Effector memory CD4-positive, alpha-beta T cell (primary cell): ENCODE data around the gene FBXL16.

ENCODE experiments used
- DNase-seq, 3 donors: peaks; one replicate each; pipeline ENCODE4 v3.0.0-alpha.2; 2020
- H3K27ac ChIP-seq: 2 replicates; pipeline ENCODE4 v1.7.0; 2013; ENCODE audit warnings: mild to moderate bottlenecking, low read length, moderate library complexity; ENCODE audit not compliant: insufficient read depth, poor library complexity, severe bottlenecking
- H3K27me3 ChIP-seq: replicated peaks from 2 replicates; pipeline ENCODE4 v1.7.0; 2013; ENCODE audit warnings: mild to moderate bottlenecking, low read length; ENCODE audit not compliant: insufficient read depth, control insufficient read depth, poor library complexity, severe bottlenecking
- H3K36me3 ChIP-seq: 2 replicates; pipeline ENCODE4 v1.7.0; 2013; ENCODE audit warnings: mild to moderate bottlenecking, low read length, moderate library complexity; ENCODE audit not compliant: control insufficient read depth, insufficient read depth
- H3K4me1 ChIP-seq: 2 replicates; pipeline ENCODE4 v1.7.0; 2013; ENCODE audit warnings: low read length, mild to moderate bottlenecking; ENCODE audit not compliant: control insufficient read depth, insufficient read depth, poor library complexity, severe bottlenecking
- H3K4me3 ChIP-seq: 2 replicates; pipeline ENCODE4 v1.7.0; 2013; ENCODE audit warnings: low read length, low read depth, mild to moderate bottlenecking; ENCODE audit not compliant: insufficient read depth, poor library complexity, severe bottlenecking
- H3K9me3 ChIP-seq: 2 replicates; pipeline ENCODE4 v1.7.0; 2013; ENCODE audit warnings: mild to moderate bottlenecking, low read length, moderate library complexity; ENCODE audit not compliant: control insufficient read depth

The FBXL16 gene

GRCh38 chr16:670485-671352 lies 34.9 kb downstream of the FBXL16 start:
- no peak for DNase-seq
- Histone ChIP-seq H3K27me3 (no peaks in the 10 kb centered on the region), H3K36me3 (peaks cover 48% of the 10 kb centered on the region), H3K4me3 (no peak overlapping the region), H3K9me3 (no peaks in the 10 kb centered on the region), H3K4me1 (peaks cover 24% of the 10 kb centered on the region), H3K27ac (no peak overlapping the region)

GRCh38 chr16:669666-670065 lies 35.9 kb downstream of the FBXL16 start:
- Histone ChIP-seq H3K4me1 (peaks cover 19% of the 10 kb centered on the region), H3K9me3 (no peaks in the 10 kb centered on the region), H3K27ac (no peak overlapping the region), H3K36me3 (peaks cover 48% of the 10 kb centered on the region), H3K27me3 (no peaks in the 10 kb centered on the region), H3K4me3 (no peak overlapping the region)
- DNase-seq: no peak

- DNase-seq: no peak
- Histone ChIP-seq H3K27ac (peak overlapping the region; percentile 78), H3K4me3 (peak overlapping the region; percentile 80), H3K4me1 (peaks cover 19% of the 10 kb centered on the region), H3K36me3 (peaks cover 45% of the 10 kb centered on the region), H3K27me3 (no peaks in the 10 kb centered on the region), H3K9me3 (no peaks in the 10 kb centered on the region)
Measured at GRCh38 chr16:668519-669171, 37.0 kb downstream of the FBXL16 start.

DNA sequence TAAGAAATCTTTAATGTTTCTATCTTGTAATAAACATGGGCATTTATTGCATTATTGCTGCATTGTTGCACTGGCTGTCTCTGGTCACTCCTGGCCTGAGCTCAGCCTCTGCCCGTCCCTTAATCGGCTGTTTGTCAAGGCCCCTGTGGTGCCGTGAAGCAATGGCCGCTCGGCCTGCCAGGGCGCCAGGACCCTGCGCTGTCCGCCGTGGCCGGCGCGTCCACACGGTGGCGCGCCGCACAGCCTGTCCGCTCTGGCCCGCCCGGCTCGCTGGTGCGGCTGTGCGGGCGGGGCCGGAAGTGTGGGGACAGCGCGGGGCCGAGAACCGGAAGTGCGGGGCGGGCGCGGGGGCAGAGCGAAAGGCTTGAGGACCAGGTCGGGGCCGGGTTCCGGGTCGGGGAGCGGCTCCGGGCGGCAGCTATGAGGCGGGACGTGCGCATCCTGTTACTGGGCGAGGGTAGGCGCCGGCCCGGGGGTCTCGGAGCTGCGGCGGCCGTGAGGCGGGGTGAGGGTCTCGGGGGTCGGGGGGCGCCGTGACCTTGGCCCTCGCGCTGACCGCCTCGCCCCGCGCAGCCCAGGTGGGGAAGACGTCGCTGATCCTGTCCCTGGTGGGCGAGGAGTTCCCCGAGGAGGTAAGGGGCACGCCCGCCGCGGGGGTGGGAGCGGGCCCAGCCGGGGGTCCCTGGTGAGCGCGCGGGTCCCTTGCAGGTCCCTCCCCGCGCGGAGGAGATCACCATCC lies 37.7 kb downstream of the FBXL16 start, which contains the start of gene RHOT2:
RHOT2 (plus strand) TSS at position 353 of the 739 bp plus-strand sequence; CDS start at position 421, 68 bp downstream.
- Histone ChIP-seq H3K27me3 (no peaks in the 10 kb centered on the region), H3K4me3 (peak within 1 kb of the TSS; percentile 80), H3K4me1 (peaks cover 19% of the 10 kb centered on the region), H3K36me3 (peaks cover 39% of the 10 kb centered on the region), H3K27ac (peak within 1 kb of the TSS; percentile 78), H3K9me3 (no peaks in the 10 kb centered on the region)
- peak; percentile 82 to 86 (median 85) for DNase-seq

DNA sequence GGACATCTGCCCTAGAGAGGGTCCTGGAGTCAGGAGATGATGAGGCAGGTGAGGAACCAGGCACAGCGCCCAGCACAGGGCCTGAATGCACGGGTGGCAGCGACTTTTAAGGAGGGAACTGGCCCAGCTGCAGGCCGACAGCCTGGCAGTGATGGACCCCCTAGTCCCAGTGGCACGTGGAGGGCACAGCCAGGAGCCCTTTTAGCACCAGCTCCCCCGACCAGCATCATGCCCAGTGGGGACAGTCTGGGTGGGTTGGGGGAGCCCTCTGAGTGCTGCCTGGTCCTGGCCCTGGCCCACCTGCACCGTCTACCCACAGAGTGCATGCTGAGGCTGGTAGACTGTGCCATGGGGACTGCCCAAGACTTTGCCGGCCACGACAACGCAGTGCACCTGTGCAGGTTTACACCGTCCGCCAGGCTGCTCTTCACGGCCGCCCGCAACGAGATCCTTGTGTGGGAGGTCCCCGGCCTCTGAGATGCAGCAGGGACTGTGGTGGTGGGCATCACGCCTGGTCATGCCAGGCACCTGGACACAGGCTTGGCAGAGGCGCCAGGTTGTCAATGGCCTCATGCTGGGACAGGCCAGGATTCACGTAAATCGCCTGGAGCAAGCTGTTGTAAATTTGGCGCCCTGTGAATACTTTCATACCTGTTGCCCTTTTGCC lies 38.4 kb downstream of the FBXL16 start:
- Histone ChIP-seq H3K27ac (peak overlapping the region; percentile 78), H3K4me3 (peak overlapping the region; percentile 80), H3K4me1 (peaks cover 19% of the 10 kb centered on the region), H3K27me3 (no peaks in the 10 kb centered on the region), H3K9me3 (no peaks in the 10 kb centered on the region), H3K36me3 (peaks cover 32% of the 10 kb centered on the region)
- DNase-seq: no peak

DNA sequence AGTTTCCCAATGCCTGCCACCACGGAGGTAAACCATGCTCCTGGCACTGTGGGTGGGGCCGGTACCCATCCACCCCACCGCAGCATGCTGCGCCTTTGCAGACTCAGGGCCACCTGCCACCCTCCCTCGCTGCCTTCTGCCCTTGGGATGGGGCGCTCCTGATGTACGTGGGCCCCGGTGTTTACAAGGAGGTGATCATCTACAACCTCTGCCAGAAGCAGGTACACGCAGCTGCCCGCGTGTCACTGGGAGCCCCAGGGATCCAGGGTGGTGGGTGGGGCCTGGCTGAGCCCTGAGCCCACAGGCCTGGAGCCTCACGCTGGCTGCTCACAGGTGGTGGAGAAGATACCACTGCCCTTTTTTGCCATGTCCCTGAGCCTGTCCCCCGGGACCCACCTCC lies 39.0 kb downstream of the FBXL16 start:
- no peak for DNase-seq
- Histone ChIP-seq H3K27me3 (no peaks in the 10 kb centered on the region), H3K4me1 (peaks cover 19% of the 10 kb centered on the region), H3K4me3 (no peak overlapping the region), H3K36me3 (peaks cover 25% of the 10 kb centered on the region), H3K27ac (no peak overlapping the region), H3K9me3 (no peaks in the 10 kb centered on the region)

DNA sequence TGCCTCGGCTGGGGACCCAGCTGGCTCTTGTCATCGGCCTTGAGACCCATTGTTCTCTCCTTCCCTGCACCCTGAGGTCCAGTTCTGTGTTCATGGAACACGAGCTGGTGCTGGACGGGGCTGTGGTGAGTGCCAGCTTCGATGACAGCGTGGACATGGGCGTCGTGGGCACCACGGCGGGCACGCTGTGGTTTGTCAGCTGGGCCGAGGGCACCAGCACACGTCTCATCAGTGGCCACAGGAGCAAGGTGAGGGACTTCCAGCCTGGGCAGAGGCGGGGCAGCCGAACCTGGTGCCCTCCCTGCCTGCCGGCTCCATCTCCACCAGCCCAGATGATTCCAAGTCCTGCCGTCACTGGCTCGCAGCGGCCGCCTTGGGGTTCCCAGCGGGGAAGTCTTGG lies 43.0 kb downstream of the FBXL16 start:
- no peak overlapping the region for H3K27ac ChIP-seq
- no peaks in the 10 kb centered on the region for H3K27me3 ChIP-seq
- H3K4me3 ChIP-seq: no peak overlapping the region
- no peaks in the 10 kb centered on the region for H3K9me3 ChIP-seq
- DNase-seq: no peak
- no peaks in the 10 kb centered on the region for H3K36me3 ChIP-seq
- peaks cover 9% of the 10 kb centered on the region for H3K4me1 ChIP-seq

DNA sequence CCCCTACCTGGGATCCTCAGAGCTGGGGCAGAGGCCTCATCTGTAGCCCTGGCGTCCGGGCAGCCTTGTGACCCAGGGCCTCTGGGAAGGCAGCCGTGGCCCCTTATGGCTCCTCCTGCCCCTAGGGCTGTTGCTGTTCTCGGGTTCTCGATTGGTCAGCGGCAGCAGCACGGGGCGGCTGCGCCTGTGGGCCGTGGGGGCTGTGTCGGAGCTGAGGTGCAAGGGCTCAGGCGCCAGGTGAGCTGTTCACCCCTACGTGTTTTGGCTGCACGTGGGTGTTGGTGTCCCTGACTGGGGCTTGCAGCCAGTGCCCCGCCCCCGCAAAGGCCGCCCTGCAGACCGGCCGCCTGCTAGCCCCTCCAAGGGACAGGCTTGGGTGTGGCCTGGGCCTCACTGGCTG lies 43.5 kb downstream of the FBXL16 start:
- Histone ChIP-seq H3K36me3 (no peaks in the 10 kb centered on the region), H3K9me3 (no peaks in the 10 kb centered on the region), H3K4me3 (no peak overlapping the region), H3K27me3 (no peaks in the 10 kb centered on the region), H3K27ac (no peak overlapping the region), H3K4me1 (peaks cover 4% of the 10 kb centered on the region)
- DNase-seq: no peak

DNA sequence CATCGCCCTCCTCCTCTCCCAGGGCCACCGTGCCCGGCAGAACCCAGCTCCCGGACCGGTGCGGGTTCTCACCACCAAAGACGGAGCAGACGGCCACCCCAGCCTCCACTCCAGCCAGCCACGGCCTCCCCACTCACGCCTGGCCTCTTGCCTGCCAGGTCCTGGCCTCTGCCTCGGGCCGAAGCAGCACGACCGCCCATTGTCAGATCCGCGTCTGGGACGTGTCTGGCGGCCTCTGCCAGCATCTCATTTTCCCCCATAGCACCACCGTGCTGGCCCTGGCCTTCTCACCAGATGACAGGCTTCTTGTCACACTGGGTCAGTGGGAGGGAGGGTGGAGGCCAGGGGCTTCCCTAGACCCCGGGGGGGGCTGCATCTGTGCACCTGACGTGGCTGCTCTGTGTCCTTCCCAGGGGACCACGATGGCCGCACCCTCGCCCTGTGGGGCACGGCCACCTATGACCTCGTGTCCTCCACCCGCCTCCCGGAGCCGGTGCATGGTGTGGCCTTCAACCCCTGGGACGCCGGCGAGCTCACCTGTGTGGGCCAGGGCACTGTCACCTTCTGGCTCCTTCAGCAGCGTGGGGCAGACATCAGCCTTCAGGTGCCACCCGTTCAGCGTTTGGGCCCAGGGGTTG lies 44.3 kb downstream of the FBXL16 start:
- DNase-seq: no peak
- no peaks in the 10 kb centered on the region for H3K36me3 ChIP-seq
- H3K4me3 ChIP-seq: no peak overlapping the region
- no peak overlapping the region for H3K27ac ChIP-seq
- H3K27me3 ChIP-seq: no peaks in the 10 kb centered on the region
- H3K4me1 ChIP-seq: no peaks in the 10 kb centered on the region
- H3K9me3 ChIP-seq: no peaks in the 10 kb centered on the region
